IMR-90 (cell line): ENCODE measurements around the gene TAS2R50. TPM values are rescaled to one million over a fixed set of nuclear protein-coding genes. Genes with fewer than 3 reads are reported as not detected.

Experiments
- ATAC-seq: fragments of 200-7000 bp; cut with Tn5 transposase; 2 replicates; pipeline ENCODE4 v1.9.1; 2020; ENCODE audit warnings: low read depth, mild to moderate bottlenecking, moderate library complexity
- BruUV-seq: library from RNA; stranded (reverse); fragments of 400-500 nt; replicated peaks from 2 replicates; lab custom pipeline; 2021; lab: Mats Ljungman, UMichigan
- CTCF ChIA-PET: fragments of 300-600 bp; formaldehyde crosslinking; extraction: SDS; loops from one replicate; lab custom pipeline; 2021; ENCODE audit warnings: antibody characterized with exemption; lab: Yijun Ruan, JAX
- POLR2A ChIA-PET: fragments of 300-600 bp; sonication (Branson Sonifier 250); formaldehyde crosslinking; loops from one replicate; lab custom pipeline; 2022; ENCODE audit warnings: antibody characterized with exemption; ENCODE audit not compliant: unreplicated experiment; lab: Charles Lee
- DNase-seq: peaks from one replicate; pipeline ENCODE4 v3.0.0; 2013
- H2AFZ ChIP-seq: replicated peaks from 2 replicates; pipeline ENCODE3; 2013; ENCODE audit warnings: low read length, mild to moderate bottlenecking; ENCODE audit not compliant: poor library complexity
- H2AK5ac ChIP-seq: 2 replicates; pipeline ENCODE4 v1.6.1; 2013; ENCODE audit warnings: low read depth, low read length, inconsistent platforms
- H2AK9ac ChIP-seq: replicated peaks from 2 replicates; pipeline ENCODE3; 2013; ENCODE audit warnings: mild to moderate bottlenecking, low read depth, low read length, moderate library complexity; ENCODE audit not compliant: poor library complexity
- H2BK120ac ChIP-seq: 2 replicates; pipeline ENCODE4 v1.6.1; 2013; ENCODE audit warnings: low read depth, low read length, inconsistent platforms
- H2BK15ac ChIP-seq: 3 replicates; pipeline ENCODE4 v1.6.1; 2013; ENCODE audit warnings: low read depth, low read length, inconsistent platforms
- H2BK20ac ChIP-seq: 2 replicates; pipeline ENCODE4 v1.6.1; 2013; ENCODE audit warnings: low read depth, mild to moderate bottlenecking, inconsistent platforms, low read length, moderate library complexity
- H2BK5ac ChIP-seq: 2 replicates; pipeline ENCODE4 v1.6.1; 2013; ENCODE audit warnings: mild to moderate bottlenecking, low read depth, low read length, inconsistent platforms; ENCODE audit not compliant: poor library complexity, severe bottlenecking
- H3K14ac ChIP-seq: replicated peaks from 2 replicates; pipeline ENCODE4 v1.6.1; 2013; ENCODE audit warnings: low read depth, low read length, inconsistent platforms
- H3K18ac ChIP-seq: 2 replicates; pipeline ENCODE4 v1.6.1; 2013; ENCODE audit warnings: low read depth, low read length, control low read depth
- H3K23ac ChIP-seq: 2 replicates; pipeline ENCODE4 v1.6.1; 2013; ENCODE audit warnings: low read depth, low read length, inconsistent platforms
- H3K27ac ChIP-seq: 2 replicates; pipeline ENCODE4 v1.5.1; 2013; ENCODE audit warnings: mild to moderate bottlenecking, control low read depth, low read length; ENCODE audit not compliant: insufficient read depth
- H3K27me3 ChIP-seq: 2 replicates; pipeline ENCODE4 v1.6.1; 2013; ENCODE audit warnings: low read length; ENCODE audit not compliant: control insufficient read depth, insufficient read depth
- H3K36me3 ChIP-seq: 2 replicates; pipeline ENCODE4 v1.6.1; 2013; ENCODE audit warnings: low read length, mixed read lengths; ENCODE audit not compliant: control insufficient read depth, insufficient read depth
- H3K4ac ChIP-seq: 2 replicates; pipeline ENCODE4 v1.6.1; 2013; ENCODE audit warnings: low read depth, low read length, inconsistent platforms
- H3K4me1 ChIP-seq: 2 replicates; pipeline ENCODE4 v1.6.1; 2013; ENCODE audit warnings: low read length, mixed read lengths; ENCODE audit not compliant: control insufficient read depth, insufficient read depth
- H3K4me2 ChIP-seq: 2 replicates; pipeline ENCODE4 v1.6.1; 2013; ENCODE audit warnings: low read depth, mild to moderate bottlenecking, control low read depth, low read length, moderate library complexity
- H3K4me3 ChIP-seq: 2 replicates; pipeline ENCODE4 v1.5.1; 2013; ENCODE audit warnings: low read depth, mild to moderate bottlenecking, control low read depth, low read length, moderate library complexity; ENCODE audit not compliant: insufficient read depth
- H3K56ac ChIP-seq: 2 replicates; pipeline ENCODE4 v1.6.1; 2013; ENCODE audit warnings: low read length, inconsistent platforms; ENCODE audit not compliant: insufficient read depth; ENCODE audit errors: extremely low read depth
- H3K79me1 ChIP-seq, 2 experiments: 2 replicates each; pipeline ENCODE4 v1.6.1; 2013; ENCODE audit warnings: low read length in 2 of 2, inconsistent platforms in 1 of 2, low read depth in 1 of 2
- H3K9ac ChIP-seq: 2 replicates; pipeline ENCODE4 v1.6.1; 2013; ENCODE audit warnings: low read depth, low read length, control low read depth
- H3K9me1 ChIP-seq: 2 replicates; pipeline ENCODE4 v1.6.1; 2013; ENCODE audit warnings: low read length, inconsistent platforms; ENCODE audit not compliant: insufficient read depth
- H3K9me3 ChIP-seq: 2 replicates; pipeline ENCODE4 v1.6.1; 2013; ENCODE audit warnings: low read length; ENCODE audit not compliant: control insufficient read depth, insufficient read depth
- H4K20me1 ChIP-seq: 2 replicates; pipeline ENCODE4 v1.6.1; 2013; ENCODE audit warnings: low read length, inconsistent platforms; ENCODE audit not compliant: insufficient read depth
- H4K5ac ChIP-seq: 2 replicates; pipeline ENCODE4 v1.6.1; 2013; ENCODE audit warnings: mild to moderate bottlenecking, low read depth, low read length, control low read depth
- H4K8ac ChIP-seq, 2 experiments: 2 replicates each; pipeline ENCODE4 v1.6.1; 2013; ENCODE audit warnings: low read depth in 2 of 2, low read length in 2 of 2, control low read depth in 1 of 2, inconsistent platforms in 1 of 2
- H4K91ac ChIP-seq: 2 replicates; pipeline ENCODE4 v1.6.1; 2013; ENCODE audit warnings: low read depth, low read length, inconsistent platforms; ENCODE audit not compliant: insufficient read depth
- BHLHE40 ChIP-seq: fragments of 150-350 bp; IDR thresholded peaks from 2 replicates; pipeline ENCODE4 v1.6.1; 2016; ENCODE audit warnings: mild to moderate bottlenecking, low read depth, low read length
- CEBPB ChIP-seq: IDR thresholded peaks from 2 replicates; pipeline ENCODE4 v1.6.1; 2012; ENCODE audit warnings: low read depth, low read length, improper control_type of control experiment
- FOS ChIP-seq: fragments of 150-350 bp; IDR thresholded peaks from 2 replicates; pipeline ENCODE4 v1.6.1; 2016; ENCODE audit warnings: low read depth, low read length
- MAFK ChIP-seq: IDR thresholded peaks from 2 replicates; pipeline ENCODE4 v1.6.1; 2012; ENCODE audit warnings: low read depth, low read length, improper control_type of control experiment
- USF2 ChIP-seq: fragments of 150-350 bp; IDR thresholded peaks from 2 replicates; pipeline ENCODE4 v1.6.1; 2017; ENCODE audit warnings: mild to moderate bottlenecking, antibody characterized with exemption, low read length, low read depth
- WGBS, 2 experiments: methylation state at CpG; one replicate each; pipeline versions ENCODE4 v1.1.5 to v1.1.7; 2013; ENCODE audit warnings: missing lambda C conversion rate in 2 of 2; ENCODE audit not compliant: insufficient read length in 1 of 2; ENCODE audit errors: extremely low coverage in 2 of 2; 5-methylcytosine and 5-hydroxymethylcytosine counted together
- dilution Hi-C: fragments of 300-500 bp; cut with HindIII; formaldehyde crosslinking; loops from one replicate; pipeline ENCODE4 v1.14.3; 2018; ENCODE audit warnings: low sequenced_read_pairs; ENCODE audit not compliant: unreplicated experiment
- in situ Hi-C: fragments of 300-500 bp; cut with MboI; formaldehyde crosslinking; loops from 3 replicates; pipeline ENCODE4 v1.14.3; 2019; ENCODE audit warnings: low sequenced_read_pairs, inconsistent platforms, mixed read lengths
- intact Hi-C: fragments of 100-400 bp; cut with micrococcal nuclease; formaldehyde crosslinking; loops from 2 replicates; pipeline ENCODE4 v1.10.0; 2022
- polyA plus RNA-seq, 3 experiments: library from polyadenylated mRNA; depleted of rRNA; stranded (reverse); fragments of >200 nt; gene quantifications; 2 replicates each; pipeline ENCODE4 v1.2.3, GENCODE V29; 2012; ENCODE audit warnings: low replicate concordance in 1 of 3
- total RNA-seq: library from RNA; depleted of rRNA; stranded (reverse); fragments of >200 nt; gene quantifications from 2 replicates; pipeline ENCODE4 v1.2.3, GENCODE V29; 2012

TAS2R50 gene
- total and polyA plus RNA-seq, 2 of the 4 experiments (the other 2 are of a cell fraction): 2.3 TPM; not detected in 1

DNA sequence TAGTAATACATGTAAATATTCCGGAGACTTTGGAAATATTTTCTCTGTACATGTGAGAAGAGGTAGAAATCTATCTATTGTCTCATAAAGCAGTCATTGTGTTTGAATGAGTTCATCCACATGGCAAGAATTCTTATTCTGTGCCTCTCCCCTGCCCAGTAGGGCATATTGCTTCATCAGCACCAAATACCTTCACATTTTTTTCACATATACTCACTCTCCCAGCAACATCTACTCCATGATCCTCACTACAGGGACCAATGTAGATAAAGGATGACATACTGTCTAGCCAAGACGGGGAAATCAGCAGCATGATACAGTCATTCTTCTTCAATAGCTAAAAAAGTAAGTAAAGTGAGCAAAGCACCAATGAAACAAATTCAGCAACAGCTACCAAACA, 46.3 kb downstream of the TAS2R50 start:
- ATAC-seq: peak; percentile 94
- WGBS, 2 experiments: no CpG with 5 or more reads among the region's 2 CpGs
- H3K79me1 ChIP-seq: no peaks in the 10 kb centered on the region; a peak in 1 of 4 replicates
- H3K4ac ChIP-seq: no peak overlapping the region
- no peak overlapping the region for H2AFZ ChIP-seq
- POLR2A ChIA-PET: no interaction called here
- no peaks in the 10 kb centered on the region for H3K9me3 ChIP-seq
- no peak overlapping the region for H3K56ac ChIP-seq
- CTCF ChIA-PET: no interaction called here
- H2AK9ac ChIP-seq: no peak overlapping the region
- dilution Hi-C loops (no loop called here), in situ Hi-C loops (no loop called here), intact Hi-C loops (no loop called here)
- no peak overlapping the region for H3K9ac ChIP-seq
- no peak overlapping the region for H4K5ac ChIP-seq
- no peak overlapping the region for H3K23ac ChIP-seq
- TF ChIP-seq BHLHE40 (0 out of 2 replicates have a peak, but pooled peaks have one; percentile 18), CEBPB (peak; percentile 97), FOS (peak; percentile 32; the same call in 1 of the 2 replicates), MAFK (peak; percentile 77), USF2 (no peak)
- no peak overlapping the region for H2BK15ac ChIP-seq
- H3K36me3 ChIP-seq: no peaks in the 10 kb centered on the region
- H3K4me2 ChIP-seq: no peak overlapping the region
- H3K27me3 ChIP-seq: no peaks in the 10 kb centered on the region
- H2BK120ac ChIP-seq: no peak overlapping the region
- no peaks in the 10 kb centered on the region; the same call in 1 of the 2 replicates for H3K9me1 ChIP-seq
- BruUV-seq: no TSS peak
- H3K4me1 ChIP-seq: peaks cover 2% of the 10 kb centered on the region; the same call in 1 of the 2 replicates
- no peak overlapping the region for H2AK5ac ChIP-seq
- H3K4me3 ChIP-seq: no peak overlapping the region
- no peak overlapping the region for H2BK5ac ChIP-seq
- no peaks in the 10 kb centered on the region for H4K20me1 ChIP-seq
- no peak overlapping the region for H3K14ac ChIP-seq
- H4K91ac ChIP-seq: no peak overlapping the region
- H3K18ac ChIP-seq: no peak overlapping the region
- H2BK20ac ChIP-seq: no peak overlapping the region
- peak; percentile 87 for DNase-seq
- H3K27ac ChIP-seq: no peak overlapping the region
- no peak overlapping the region for H4K8ac ChIP-seq
